Measurements from ENCODE around the gene RNF144A.

GRCh38 chr2:6922201-6922656, 5.0 kb downstream of the RNF144A start:
- TF ChIP-seq CTCF (IDR thresholded peaks at IDR 0.05; ENCODE audit: poor library complexity) (no peak), EZH2phosphoT487 (IDR thresholded peaks at IDR 0.05; ENCODE audit: low read depth, severe bottlenecking, unreplicated experiment) (no peak), EZH2 (IDR thresholded peaks at IDR 0.05; ENCODE audit: borderline replicate concordance) (no peak)
